Right atrium auricular region (tissue), 2 donors: ENCODE measurements around the gene LNPEP. TPM values are rescaled to one million over a fixed set of nuclear protein-coding genes. Genes with fewer than 3 reads are reported as not detected.

Experiments
- DNase-seq: peaks from one replicate; pipeline ENCODE4 v3.0.0-alpha.2; 2019; ENCODE audit warnings: low spot score
- H3K27ac ChIP-seq, 2 donors: fragments of 200-600 bp; sonication (generic); 1 replicate in 1 of 2; 2 replicates in 1 of 2; pipeline ENCODE4 v1.5.1; 2016 to 2019
- H3K27me3 ChIP-seq, 2 donors: fragments of 200-600 bp; sonication (generic); one replicate each; pipeline versions ENCODE4 v1.5.1 to v1.6.0; 2017 to 2019
- H3K36me3 ChIP-seq: fragments of 200-600 bp; sonication (generic); one replicate; pipeline ENCODE4 v1.5.1; 2016
- H3K4me1 ChIP-seq, 2 donors: fragments of 200-600 bp; sonication (generic); one replicate each; pipeline versions ENCODE4 v1.5.1 to v1.6.0; 2017 to 2019
- H3K4me3 ChIP-seq, 2 donors: fragments of 200-600 bp; sonication (generic); 1 replicate in 1 of 2; 2 replicates in 1 of 2; pipeline ENCODE4 v1.5.1; 2017 to 2019; ENCODE audit warnings: mild to moderate bottlenecking in 1 of 2, moderate library complexity in 1 of 2
- H3K9me3 ChIP-seq, 2 donors: fragments of 200-600 bp; sonication (generic); one replicate each; pipeline ENCODE4 v1.5.1; 2019
- CTCF ChIP-seq, 2 donors: fragments of 200-600 bp; sonication (generic); IDR thresholded peaks; one replicate each; pipeline ENCODE4 v1.5.1; 2019; ENCODE audit warnings: antibody characterized with exemption in 2 of 2
- total RNA-seq, 2 donors: library from RNA; depleted of rRNA; stranded (reverse); fragments of >200 nt; gene quantifications; one replicate each; pipeline ENCODE4 v1.1.0, GENCODE V29; 2016

The LNPEP gene
- total RNA-seq, 2 donors from 2014 or later = 50.2 to 60.0 TPM

GRCh38 chr5:97071101-97071500 is 135.2 kb downstream of the LNPEP start:
- no peak overlapping the region for H3K4me3 ChIP-seq
- no peaks in the 10 kb centered on the region for H3K4me1 ChIP-seq
- DNase-seq = no peak
- no peaks in the 10 kb centered on the region for H3K9me3 ChIP-seq
- H3K27me3 ChIP-seq = no peaks in the 10 kb centered on the region
- no peak for TF ChIP-seq CTCF (IDR thresholded peaks at IDR 0.05)
- H3K36me3 ChIP-seq = no peaks in the 10 kb centered on the region
- H3K27ac ChIP-seq = no peak overlapping the region

GRCh38 chr5:97071993-97072392 is 136.1 kb downstream of the LNPEP start:
- DNase-seq = no peak
- H3K27me3 ChIP-seq = no peaks in the 10 kb centered on the region
- H3K9me3 ChIP-seq = no peaks in the 10 kb centered on the region
- TF ChIP-seq CTCF (IDR thresholded peaks at IDR 0.05) = no peak
- no peak overlapping the region for H3K27ac ChIP-seq
- no peaks in the 10 kb centered on the region for H3K36me3 ChIP-seq
- no peak overlapping the region for H3K4me3 ChIP-seq
- no peaks in the 10 kb centered on the region for H3K4me1 ChIP-seq

- no peak for TF ChIP-seq CTCF (IDR thresholded peaks at IDR 0.05)
- Histone ChIP-seq H3K4me1 (no peaks in the 10 kb centered on the region), H3K36me3 (no peaks in the 10 kb centered on the region), H3K27me3 (no peaks in the 10 kb centered on the region), H3K27ac (no peak overlapping the region), H3K4me3 (no peak overlapping the region), H3K9me3 (no peaks in the 10 kb centered on the region)
- DNase-seq = no peak
Observed at GRCh38 chr5:97072696-97073095, 136.8 kb downstream of the LNPEP start.

GRCh38 chr5:97073420-97073819 is 137.5 kb downstream of the LNPEP start:
- DNase-seq = no peak
- no peak for TF ChIP-seq CTCF (IDR thresholded peaks at IDR 0.05)
- H3K9me3 ChIP-seq = no peaks in the 10 kb centered on the region
- no peaks in the 10 kb centered on the region for H3K36me3 ChIP-seq
- H3K27me3 ChIP-seq = no peaks in the 10 kb centered on the region
- no peaks in the 10 kb centered on the region for H3K4me1 ChIP-seq
- no peak overlapping the region for H3K4me3 ChIP-seq
- no peak overlapping the region for H3K27ac ChIP-seq

GRCh38 chr5:97074859-97075489 is 139.1 kb downstream of the LNPEP start:
- H3K36me3 ChIP-seq = no peaks in the 10 kb centered on the region
- no peak for DNase-seq
- no peaks in the 10 kb centered on the region for H3K4me1 ChIP-seq
- no peak overlapping the region for H3K4me3 ChIP-seq
- no peak overlapping the region for H3K27ac ChIP-seq
- H3K9me3 ChIP-seq = no peaks in the 10 kb centered on the region
- no peaks in the 10 kb centered on the region for H3K27me3 ChIP-seq
- no peak for TF ChIP-seq CTCF (IDR thresholded peaks at IDR 0.05)

GRCh38 chr5:97075649-97076048 is 139.8 kb downstream of the LNPEP start:
- Histone ChIP-seq H3K36me3 (no peaks in the 10 kb centered on the region), H3K4me1 (no peaks in the 10 kb centered on the region), H3K9me3 (no peaks in the 10 kb centered on the region), H3K4me3 (no peak overlapping the region), H3K27ac (no peak overlapping the region), H3K27me3 (no peaks in the 10 kb centered on the region)
- no peak for DNase-seq
- TF ChIP-seq CTCF (IDR thresholded peaks at IDR 0.05) = no peak
